ENCODE data around the gene GRM8. TPM values are rescaled to one million over a fixed set of nuclear protein-coding genes. Genes with fewer than 3 reads are reported as not detected.

Gene GRM8
- total RNA-seq, 2 donors from 2014 or later = not detected

GRCh38 chr7:127251465-127252376 is 1.0 kb downstream of the GRM8 start:
- Mint-ChIP-seq H3K9me3 (no peaks in the 10 kb centered on the region), H3K27ac (no peak overlapping the region), H3K36me3 (ENCODE audit: low read depth) (no peaks in the 10 kb centered on the region), H3K4me1 (peaks cover 10% of the 10 kb centered on the region), H3K27me3 (peaks cover 59% of the 10 kb centered on the region), H3K4me3 (peak overlapping the region; percentile 78)
- peak; percentile 26 for ATAC-seq (replicated peaks)

- Mint-ChIP-seq H3K4me1 (peaks cover 10% of the 10 kb centered on the region), H3K9me3 (no peaks in the 10 kb centered on the region), H3K36me3 (ENCODE audit: low read depth) (no peaks in the 10 kb centered on the region), H3K4me3 (peak overlapping the region; percentile 78), H3K27ac (no peak overlapping the region), H3K27me3 (peaks cover 52% of the 10 kb centered on the region)
- ATAC-seq (replicated peaks) = no peak
Observed at GRCh38 chr7:127251036-127251464, 1.7 kb downstream of the GRM8 start.

GRCh38 chr7:127250312-127251035 is 2.3 kb downstream of the GRM8 start:
- no peak for ATAC-seq (replicated peaks)
- peak overlapping the region; percentile 78 for H3K4me3 Mint-ChIP-seq
- H3K36me3 Mint-ChIP-seq (ENCODE audit: low read depth) = no peaks in the 10 kb centered on the region
- no peak overlapping the region for H3K27ac Mint-ChIP-seq
- H3K4me1 Mint-ChIP-seq = peaks cover 10% of the 10 kb centered on the region
- H3K9me3 Mint-ChIP-seq = no peaks in the 10 kb centered on the region
- peaks cover 47% of the 10 kb centered on the region for H3K27me3 Mint-ChIP-seq

GRCh38 chr7:127245607-127246006 is 7.1 kb downstream of the GRM8 start:
- Mint-ChIP-seq H3K27ac (no peak overlapping the region), H3K9me3 (no peaks in the 10 kb centered on the region), H3K4me1 (peaks cover 4% of the 10 kb centered on the region), H3K27me3 (peaks cover 43% of the 10 kb centered on the region), H3K4me3 (no peak overlapping the region), H3K36me3 (ENCODE audit: low read depth) (no peaks in the 10 kb centered on the region)
- ATAC-seq (replicated peaks) = no peak

GRCh38 chr7:127245002-127245401 is 7.7 kb downstream of the GRM8 start:
- H3K27ac Mint-ChIP-seq = no peak overlapping the region
- peaks cover under 1% of the 10 kb centered on the region for H3K4me1 Mint-ChIP-seq
- no peak overlapping the region for H3K4me3 Mint-ChIP-seq
- no peak for ATAC-seq (replicated peaks)
- no peaks in the 10 kb centered on the region for H3K36me3 Mint-ChIP-seq (ENCODE audit: low read depth)
- H3K27me3 Mint-ChIP-seq = peaks cover 43% of the 10 kb centered on the region
- H3K9me3 Mint-ChIP-seq = no peaks in the 10 kb centered on the region

GRCh38 chr7:127239814-127240213 is 12.9 kb downstream of the GRM8 start:
- Mint-ChIP-seq H3K27me3 (peaks cover 33% of the 10 kb centered on the region), H3K9me3 (no peaks in the 10 kb centered on the region), H3K36me3 (ENCODE audit: low read depth) (no peaks in the 10 kb centered on the region), H3K4me3 (no peak overlapping the region), H3K27ac (no peak overlapping the region), H3K4me1 (no peaks in the 10 kb centered on the region)
- no peak for ATAC-seq (replicated peaks)

GRCh38 chr7:127233630-127234029 is 19.1 kb downstream of the GRM8 start:
- Mint-ChIP-seq H3K4me3 (no peak overlapping the region), H3K27ac (no peak overlapping the region), H3K9me3 (no peaks in the 10 kb centered on the region), H3K27me3 (peaks cover 17% of the 10 kb centered on the region), H3K4me1 (no peaks in the 10 kb centered on the region), H3K36me3 (ENCODE audit: low read depth) (no peaks in the 10 kb centered on the region)
- ATAC-seq (replicated peaks) = no peak

GRCh38 chr7:127231415-127231814 is 21.3 kb downstream of the GRM8 start:
- H3K27ac Mint-ChIP-seq = no peak overlapping the region
- no peak overlapping the region for H3K4me3 Mint-ChIP-seq
- no peaks in the 10 kb centered on the region for H3K9me3 Mint-ChIP-seq
- no peak for ATAC-seq (replicated peaks)
- H3K36me3 Mint-ChIP-seq (ENCODE audit: low read depth) = no peaks in the 10 kb centered on the region
- no peaks in the 10 kb centered on the region for H3K4me1 Mint-ChIP-seq
- peaks cover 23% of the 10 kb centered on the region for H3K27me3 Mint-ChIP-seq

- ATAC-seq (replicated peaks) = no peak
- Mint-ChIP-seq H3K27me3 (peaks cover 23% of the 10 kb centered on the region), H3K36me3 (ENCODE audit: low read depth) (no peaks in the 10 kb centered on the region), H3K9me3 (no peaks in the 10 kb centered on the region), H3K4me1 (no peaks in the 10 kb centered on the region), H3K27ac (no peak overlapping the region), H3K4me3 (no peak overlapping the region)
Observed at GRCh38 chr7:127230192-127230925, 22.4 kb downstream of the GRM8 start.

- no peak overlapping the region for H3K4me3 Mint-ChIP-seq
- H3K36me3 Mint-ChIP-seq (ENCODE audit: low read depth) = no peaks in the 10 kb centered on the region
- H3K27ac Mint-ChIP-seq = no peak overlapping the region
- H3K9me3 Mint-ChIP-seq = no peaks in the 10 kb centered on the region
- H3K27me3 Mint-ChIP-seq = peaks cover 36% of the 10 kb centered on the region
- ATAC-seq (replicated peaks) = no peak
- no peaks in the 10 kb centered on the region for H3K4me1 Mint-ChIP-seq
Observed at GRCh38 chr7:127226685-127227374, 25.9 kb downstream of the GRM8 start.

- no peak for ATAC-seq (replicated peaks)
- no peak overlapping the region for H3K4me3 Mint-ChIP-seq
- H3K9me3 Mint-ChIP-seq = no peaks in the 10 kb centered on the region
- H3K27me3 Mint-ChIP-seq = peaks cover 38% of the 10 kb centered on the region
- H3K36me3 Mint-ChIP-seq (ENCODE audit: low read depth) = no peaks in the 10 kb centered on the region
- H3K27ac Mint-ChIP-seq = no peak overlapping the region
- H3K4me1 Mint-ChIP-seq = no peaks in the 10 kb centered on the region
Observed at GRCh38 chr7:127221731-127222130, 31.0 kb downstream of the GRM8 start.

GRCh38 chr7:127214956-127215718 is 37.6 kb downstream of the GRM8 start:
- ATAC-seq (replicated peaks) = no peak
- Mint-ChIP-seq H3K9me3 (no peaks in the 10 kb centered on the region), H3K27ac (no peak overlapping the region), H3K27me3 (peaks cover 9% of the 10 kb centered on the region), H3K36me3 (ENCODE audit: low read depth) (no peaks in the 10 kb centered on the region), H3K4me3 (no peak overlapping the region), H3K4me1 (no peaks in the 10 kb centered on the region)

GRCh38 chr7:127209886-127210285 is 42.9 kb downstream of the GRM8 start:
- no peaks in the 10 kb centered on the region for H3K36me3 Mint-ChIP-seq (ENCODE audit: low read depth)

More at GRCh38 chr7:127209886-127210285, 42.9 kb downstream of the GRM8 start:
- Mint-ChIP-seq H3K4me1 (no peaks in the 10 kb centered on the region), H3K4me3 (no peak overlapping the region), H3K9me3 (no peaks in the 10 kb centered on the region), H3K27ac (no peak overlapping the region), H3K27me3 (peaks cover 21% of the 10 kb centered on the region)
- ATAC-seq (replicated peaks) = no peak

Measured in activated T-helper 17 cell treated with anti-CD3 and anti-CD28 coated beads, Interleukin-2, amount 50 U/mL, for 72 hours (primary cell).